ENCODE results near the gene FNDC5.

Gene FNDC5

DNA sequence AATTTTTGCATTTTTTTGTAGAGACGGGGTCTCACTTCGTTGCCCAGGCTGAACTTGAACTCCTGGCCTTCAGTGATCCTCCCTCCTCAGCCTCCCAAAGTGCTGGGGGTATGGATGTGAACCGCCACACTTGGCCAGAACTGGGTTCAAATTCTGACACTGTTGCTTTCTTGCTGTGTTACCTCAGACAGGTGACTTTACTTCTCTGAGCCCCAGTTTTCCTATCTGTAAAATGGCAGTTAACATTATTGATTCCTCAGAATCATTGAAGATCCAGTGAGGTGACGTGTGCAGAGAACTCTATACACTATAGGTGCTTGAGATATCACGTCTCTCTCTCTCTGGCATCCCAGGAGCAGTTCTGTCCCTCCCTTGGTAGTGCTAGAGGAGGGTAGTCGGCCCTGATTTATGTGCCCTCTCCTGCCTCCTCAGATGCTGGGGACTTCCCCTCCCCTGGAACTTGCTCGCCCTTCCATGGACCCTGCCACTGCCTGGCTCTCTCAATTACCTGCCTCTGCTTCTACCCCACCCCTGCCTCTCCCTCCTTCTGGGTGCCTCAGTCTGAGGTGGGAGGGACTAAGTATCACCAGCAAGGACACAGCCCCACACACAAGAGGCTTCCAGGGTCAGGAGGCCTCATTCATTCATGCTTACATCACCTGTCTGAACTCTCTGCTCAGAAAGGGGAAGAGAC lies 12.8 kb upstream of the FNDC5 start:
- Histone ChIP-seq H3K4me3 (ENCODE audit: low read depth in 1 of 2, low read length in 2 of 2) (no peak overlapping the region), H3K9me3 (ENCODE audit: insufficient read depth, low read length, severe bottlenecking) (no peaks in the 10 kb centered on the region), H3K36me3 (ENCODE audit: insufficient read depth, low read length) (no peaks in the 10 kb centered on the region), H4K20me1 (ENCODE audit: insufficient read depth, low read length) (no peaks in the 10 kb centered on the region; the same call in 1 of the 2 replicates), H3K9ac (ENCODE audit: low read depth, low read length) (no peak overlapping the region), H3K79me2 (ENCODE audit: insufficient read depth, low read length) (no peaks in the 10 kb centered on the region), H2AFZ (ENCODE audit: low read depth, low read length) (no peak overlapping the region), H3K4me2 (ENCODE audit: insufficient read depth, low read length) (no peak overlapping the region), H3K4me1 (ENCODE audit: insufficient read depth, low read length) (no peaks in the 10 kb centered on the region), H3K27me3 (ENCODE audit: insufficient read depth, low read length, poor library complexity) (no peaks in the 10 kb centered on the region), H3K27ac (ENCODE audit: low read length) (no peak overlapping the region)
- TF ChIP-seq, protein P1, sequence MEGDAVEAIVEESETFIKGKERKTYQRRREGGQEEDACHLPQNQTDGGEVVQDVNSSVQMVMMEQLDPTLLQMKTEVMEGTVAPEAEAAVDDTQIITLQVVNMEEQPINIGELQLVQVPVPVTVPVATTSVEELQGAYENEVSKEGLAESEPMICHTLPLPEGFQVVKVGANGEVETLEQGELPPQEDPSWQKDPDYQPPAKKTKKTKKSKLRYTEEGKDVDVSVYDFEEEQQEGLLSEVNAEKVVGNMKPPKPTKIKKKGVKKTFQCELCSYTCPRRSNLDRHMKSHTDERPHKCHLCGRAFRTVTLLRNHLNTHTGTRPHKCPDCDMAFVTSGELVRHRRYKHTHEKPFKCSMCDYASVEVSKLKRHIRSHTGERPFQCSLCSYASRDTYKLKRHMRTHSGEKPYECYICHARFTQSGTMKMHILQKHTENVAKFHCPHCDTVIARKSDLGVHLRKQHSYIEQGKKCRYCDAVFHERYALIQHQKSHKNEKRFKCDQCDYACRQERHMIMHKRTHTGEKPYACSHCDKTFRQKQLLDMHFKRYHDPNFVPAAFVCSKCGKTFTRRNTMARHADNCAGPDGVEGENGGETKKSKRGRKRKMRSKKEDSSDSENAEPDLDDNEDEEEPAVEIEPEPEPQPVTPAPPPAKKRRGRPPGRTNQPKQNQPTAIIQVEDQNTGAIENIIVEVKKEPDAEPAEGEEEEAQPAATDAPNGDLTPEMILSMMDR (IDR thresholded peaks at IDR 0.05; ENCODE audit: borderline replicate concordance, extremely low read depth, low read length, poor library complexity, severe bottlenecking) = no peak
- TF ChIP-seq EZH2 (IDR thresholded peaks at IDR 0.05; ENCODE audit: borderline replicate concordance, low read depth, low read length, severe bottlenecking) = no peak
- no peak for DNase-seq
- no peak for ATAC-seq (ENCODE audit: insufficient read depth, low read depth)

DNA sequence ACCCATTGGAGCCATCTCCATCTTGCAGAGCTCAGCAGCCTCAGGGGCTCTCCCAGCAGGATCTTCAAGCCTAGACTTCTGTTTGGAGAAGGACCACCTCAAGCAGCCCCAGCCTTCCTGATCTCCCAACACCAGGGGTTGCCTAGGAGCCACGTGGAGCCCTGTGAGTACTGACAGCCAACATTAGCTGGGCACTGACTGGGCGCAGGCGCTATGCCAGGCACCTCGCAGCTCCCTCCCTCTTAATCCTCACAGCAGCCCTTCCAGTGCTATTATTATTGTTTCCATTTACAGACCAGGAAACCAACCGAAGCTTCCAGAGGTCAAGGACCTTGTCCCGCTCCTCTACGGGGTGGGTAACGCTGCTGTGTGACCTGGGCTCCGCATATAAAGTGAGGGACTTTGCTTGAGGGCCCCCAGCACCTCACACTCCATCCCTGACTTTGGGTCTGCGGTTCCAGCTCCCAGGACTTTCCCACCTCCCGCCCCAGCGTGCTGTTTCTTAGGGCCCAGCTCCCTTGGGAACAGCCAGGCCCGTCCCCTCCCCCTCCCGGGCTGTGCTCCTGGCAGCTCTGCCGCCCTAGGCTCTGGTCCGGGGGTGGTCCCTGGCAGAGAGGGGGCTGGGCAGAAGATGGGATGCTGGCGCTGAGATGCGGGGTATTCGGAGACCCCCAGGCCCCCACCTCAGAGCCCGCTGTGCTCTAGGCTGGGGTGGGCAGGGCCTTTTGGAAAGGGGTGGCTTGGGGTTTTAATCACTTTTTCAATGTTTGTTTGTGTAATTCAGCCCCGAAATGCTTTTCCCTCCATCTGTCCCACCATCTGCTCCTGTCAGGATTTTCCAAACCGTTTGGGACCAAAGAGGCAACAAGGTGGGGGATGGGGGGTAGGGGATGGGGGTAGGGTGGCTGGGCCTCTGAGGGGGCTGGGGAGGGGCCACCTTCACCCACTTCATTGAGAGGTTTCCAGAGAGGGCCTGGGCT lies 11.4 kb upstream of the FNDC5 start:
- H3K4me1 ChIP-seq (ENCODE audit: insufficient read depth, low read length) = no peaks in the 10 kb centered on the region
- no peak overlapping the region for H2AFZ ChIP-seq (ENCODE audit: low read depth, low read length)
- no peak overlapping the region for H3K27ac ChIP-seq (ENCODE audit: low read length)
- no peaks in the 10 kb centered on the region; the same call in none of the 2 replicates for H4K20me1 ChIP-seq (ENCODE audit: insufficient read depth, low read length)
- no peak overlapping the region for H3K4me2 ChIP-seq (ENCODE audit: insufficient read depth, low read length)
- no peaks in the 10 kb centered on the region for H3K27me3 ChIP-seq (ENCODE audit: insufficient read depth, low read length, poor library complexity)
- TF ChIP-seq, protein P1 (IDR thresholded peaks at IDR 0.05; ENCODE audit: borderline replicate concordance, extremely low read depth, low read length, poor library complexity, severe bottlenecking) = no peak
- no peaks in the 10 kb centered on the region for H3K9me3 ChIP-seq (ENCODE audit: insufficient read depth, low read length, severe bottlenecking)
- DNase-seq (no peak), ATAC-seq (ENCODE audit: insufficient read depth, low read depth) (no peak)
- H3K9ac ChIP-seq (ENCODE audit: low read depth, low read length) = no peak overlapping the region
- H3K4me3 ChIP-seq (ENCODE audit: low read depth in 1 of 2, low read length in 2 of 2) = no peak overlapping the region
- no peaks in the 10 kb centered on the region for H3K79me2 ChIP-seq (ENCODE audit: insufficient read depth, low read length)
- no peaks in the 10 kb centered on the region for H3K36me3 ChIP-seq (ENCODE audit: insufficient read depth, low read length)

DNA sequence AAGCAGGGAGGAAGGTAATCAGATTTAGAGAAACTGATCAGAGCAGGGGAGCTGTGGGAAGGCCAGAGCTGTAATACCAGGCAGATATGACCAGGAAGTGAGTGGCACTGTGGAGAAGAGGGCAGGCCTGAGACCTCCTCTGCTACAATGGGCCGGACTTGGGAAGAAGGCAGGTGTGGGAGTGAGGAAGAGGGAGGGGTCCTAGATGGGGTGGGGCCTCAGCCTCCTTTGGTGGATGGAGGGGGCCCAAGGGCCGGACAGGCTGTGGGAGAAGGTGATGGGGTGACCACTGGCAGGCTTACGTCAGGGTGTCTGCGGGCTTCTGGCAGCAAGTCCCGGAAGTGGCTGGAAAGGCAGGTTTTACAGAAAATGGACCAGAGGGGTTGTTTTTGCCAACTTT lies 10.6 kb upstream of the FNDC5 start:
- H3K4me3 ChIP-seq (ENCODE audit: low read depth in 1 of 2, low read length in 2 of 2) = no peak overlapping the region
- no peak overlapping the region for H2AFZ ChIP-seq (ENCODE audit: low read depth, low read length)
- H3K36me3 ChIP-seq (ENCODE audit: insufficient read depth, low read length) = no peaks in the 10 kb centered on the region
- no peak overlapping the region for H3K9ac ChIP-seq (ENCODE audit: low read depth, low read length)
- no peak overlapping the region for H3K4me2 ChIP-seq (ENCODE audit: insufficient read depth, low read length)
- H3K27ac ChIP-seq (ENCODE audit: low read length) = no peak overlapping the region
- DNase-seq = no peak
- H4K20me1 ChIP-seq (ENCODE audit: insufficient read depth, low read length) = no peaks in the 10 kb centered on the region; the same call in none of the 2 replicates
- ATAC-seq (ENCODE audit: insufficient read depth, low read depth) = no peak
- H3K4me1 ChIP-seq (ENCODE audit: insufficient read depth, low read length) = no peaks in the 10 kb centered on the region
- H3K27me3 ChIP-seq (ENCODE audit: insufficient read depth, low read length, poor library complexity) = no peaks in the 10 kb centered on the region
- H3K79me2 ChIP-seq (ENCODE audit: insufficient read depth, low read length) = no peaks in the 10 kb centered on the region
- no peaks in the 10 kb centered on the region for H3K9me3 ChIP-seq (ENCODE audit: insufficient read depth, low read length, severe bottlenecking)
- TF ChIP-seq, protein P1 (IDR thresholded peaks at IDR 0.05; ENCODE audit: borderline replicate concordance, extremely low read depth, low read length, poor library complexity, severe bottlenecking) = no peak
- TF ChIP-seq EZH2 (IDR thresholded peaks at IDR 0.05; ENCODE audit: borderline replicate concordance, low read depth, low read length, severe bottlenecking) = no peak

Data from DND-41 (cell line).